GM10847 (cell line): Measurements from ENCODE around the gene GRIA3.

Source experiments
- POLR2A ChIP-seq: IDR thresholded peaks from 2 replicates; pipeline ENCODE4 v1.6.1; 2011; ENCODE audit not compliant: insufficient read length; ENCODE audit errors: extremely low read depth

Gene GRIA3

DNA sequence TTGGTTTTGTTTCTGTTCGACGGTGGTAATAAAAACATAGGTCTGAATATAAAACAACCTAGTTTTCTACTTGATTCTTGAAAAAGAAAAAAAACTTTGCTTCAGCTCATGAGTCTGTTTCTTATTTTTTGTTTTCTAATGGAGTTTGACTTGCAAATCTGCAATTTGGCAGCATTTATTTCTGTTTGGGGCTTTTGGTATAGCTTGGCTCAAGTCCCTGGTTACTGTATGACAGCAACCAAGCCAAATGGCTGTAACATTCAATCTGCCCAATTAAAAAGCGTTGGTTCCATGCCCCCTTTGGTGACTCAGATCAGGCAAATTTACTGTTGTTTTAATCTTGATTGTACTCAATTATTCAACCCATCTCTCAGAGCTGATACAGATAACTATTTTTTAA, 263.4 kb downstream of the GRIA3 start:
- no peak for TF ChIP-seq POLR2A

DNA sequence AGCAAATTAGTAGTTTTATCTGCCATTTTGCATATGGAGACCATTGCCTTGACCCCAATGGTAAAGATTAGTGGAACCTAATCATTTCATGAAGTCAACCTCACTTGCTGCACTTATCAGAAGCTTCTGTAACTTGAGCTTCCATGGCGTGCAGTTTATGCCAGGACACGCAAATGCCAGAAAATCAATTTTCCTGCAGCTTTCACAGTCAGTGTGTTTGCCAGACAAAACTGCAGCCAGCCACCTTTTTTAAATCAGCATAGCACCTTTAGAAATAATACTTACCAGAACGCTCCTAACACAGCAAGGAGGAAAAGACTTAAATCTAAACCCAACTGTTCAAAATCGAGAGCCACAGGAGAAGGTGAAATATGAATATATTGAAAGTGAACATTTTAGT, 265.3 kb downstream of the GRIA3 start:
- no peak for TF ChIP-seq POLR2A

DNA sequence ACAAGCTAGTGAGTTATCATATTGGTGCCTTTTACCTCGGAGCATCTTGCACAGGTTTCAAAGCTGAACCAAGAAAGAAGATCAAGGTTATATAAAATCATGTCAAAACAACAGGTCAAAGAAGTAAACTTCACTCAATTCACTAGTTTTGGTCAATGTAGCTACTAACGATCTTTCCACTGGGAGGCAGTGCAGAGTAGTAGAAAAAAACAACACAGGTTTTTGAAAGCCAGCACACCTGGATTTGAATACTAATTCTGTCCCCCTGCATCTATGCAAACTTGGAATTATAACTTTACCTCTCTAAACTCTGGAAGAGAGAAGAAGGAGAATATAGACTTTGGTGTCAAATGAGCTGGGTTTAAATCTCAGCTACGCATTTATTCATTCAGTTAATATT, 266.1 kb downstream of the GRIA3 start:
- no peak for TF ChIP-seq POLR2A

DNA sequence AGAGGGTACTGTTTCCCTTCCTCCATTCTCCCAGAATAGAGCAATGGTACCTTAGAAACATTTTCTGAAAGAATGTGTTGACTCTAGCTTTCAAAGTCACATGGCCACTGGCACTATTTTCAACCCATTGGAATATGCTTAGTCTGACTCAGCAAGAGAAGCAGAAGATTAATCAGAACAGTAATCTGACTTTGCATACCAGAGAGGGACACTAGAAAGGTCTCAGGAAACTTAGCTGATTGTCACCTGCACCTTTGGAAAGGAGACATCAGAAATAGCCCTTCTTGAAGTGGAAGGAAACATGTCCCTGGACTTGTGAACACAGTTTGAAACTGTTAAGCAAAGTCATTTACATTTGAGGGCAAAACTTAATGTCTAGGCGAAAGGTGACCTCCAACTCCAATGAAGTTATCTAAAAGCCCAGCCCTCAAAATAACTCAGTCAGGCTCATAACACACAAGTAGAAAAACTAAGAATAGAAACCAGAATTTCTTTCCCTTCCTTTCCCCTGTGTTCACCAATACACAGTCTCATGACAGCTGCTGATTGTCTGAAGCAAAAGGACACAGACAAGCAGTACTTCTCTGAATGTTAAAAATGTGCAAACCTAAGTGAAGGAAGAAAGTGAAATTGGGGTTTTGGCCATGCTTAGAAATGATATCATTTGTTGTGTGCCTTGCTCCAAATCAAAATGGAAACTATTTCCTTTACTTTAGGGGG, 270.8 kb downstream of the GRIA3 start:
- no peak for TF ChIP-seq POLR2A

DNA sequence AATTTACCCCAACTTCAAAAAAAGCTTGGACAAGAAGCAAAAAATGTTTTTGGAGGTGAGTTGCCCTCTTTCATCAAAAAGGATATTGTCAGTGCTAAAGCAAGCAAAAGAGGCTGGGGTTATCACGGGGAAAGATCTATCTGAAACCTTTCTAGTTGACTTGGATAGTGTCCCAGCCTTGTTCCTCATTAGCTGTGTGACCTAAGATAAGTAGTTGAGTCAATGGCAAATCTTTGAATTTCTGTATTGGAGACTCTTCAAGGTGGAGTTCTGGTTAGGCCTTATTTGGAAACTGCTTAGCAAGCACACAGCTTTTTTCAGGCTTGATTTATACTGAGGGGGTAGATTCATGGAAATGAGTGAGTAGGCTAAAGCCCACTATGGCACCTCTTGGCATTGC, 271.6 kb downstream of the GRIA3 start:
- TF ChIP-seq POLR2A: no peak

DNA sequence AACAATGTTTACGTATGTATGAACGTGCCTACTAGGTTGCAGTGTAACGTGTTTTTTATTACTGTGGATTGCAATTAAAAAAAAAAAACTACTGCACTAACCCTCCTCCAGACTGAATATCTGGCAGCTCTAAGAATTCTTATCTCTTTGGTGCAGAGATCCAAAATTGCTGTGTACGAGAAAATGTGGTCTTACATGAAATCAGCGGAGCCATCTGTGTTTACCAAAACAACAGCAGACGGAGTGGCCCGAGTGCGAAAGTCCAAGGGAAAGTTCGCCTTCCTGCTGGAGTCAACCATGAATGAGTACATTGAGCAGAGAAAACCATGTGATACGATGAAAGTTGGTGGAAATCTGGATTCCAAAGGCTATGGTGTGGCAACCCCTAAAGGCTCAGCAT, 280.6 kb downstream of the GRIA3 start:
- no peak for TF ChIP-seq POLR2A

DNA sequence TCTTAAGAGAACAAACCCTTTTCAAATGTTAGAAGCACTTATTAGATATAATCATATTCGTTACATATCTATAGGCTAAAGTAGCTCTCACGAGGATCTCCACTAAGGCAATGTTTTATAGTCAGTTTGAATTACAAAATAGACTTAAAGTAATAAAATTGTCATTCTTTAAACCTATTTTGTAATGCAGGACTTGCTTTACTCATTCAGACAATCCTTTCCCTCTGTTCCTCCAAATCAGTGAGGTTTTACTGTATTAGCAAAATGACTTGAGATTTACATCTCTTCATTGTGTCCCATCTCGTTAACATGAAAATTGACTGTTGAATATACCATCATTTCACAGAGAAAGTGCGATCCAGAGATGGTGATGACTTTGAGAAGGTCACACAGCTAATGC, 284.4 kb downstream of the GRIA3 start:
- TF ChIP-seq POLR2A: no peak

DNA sequence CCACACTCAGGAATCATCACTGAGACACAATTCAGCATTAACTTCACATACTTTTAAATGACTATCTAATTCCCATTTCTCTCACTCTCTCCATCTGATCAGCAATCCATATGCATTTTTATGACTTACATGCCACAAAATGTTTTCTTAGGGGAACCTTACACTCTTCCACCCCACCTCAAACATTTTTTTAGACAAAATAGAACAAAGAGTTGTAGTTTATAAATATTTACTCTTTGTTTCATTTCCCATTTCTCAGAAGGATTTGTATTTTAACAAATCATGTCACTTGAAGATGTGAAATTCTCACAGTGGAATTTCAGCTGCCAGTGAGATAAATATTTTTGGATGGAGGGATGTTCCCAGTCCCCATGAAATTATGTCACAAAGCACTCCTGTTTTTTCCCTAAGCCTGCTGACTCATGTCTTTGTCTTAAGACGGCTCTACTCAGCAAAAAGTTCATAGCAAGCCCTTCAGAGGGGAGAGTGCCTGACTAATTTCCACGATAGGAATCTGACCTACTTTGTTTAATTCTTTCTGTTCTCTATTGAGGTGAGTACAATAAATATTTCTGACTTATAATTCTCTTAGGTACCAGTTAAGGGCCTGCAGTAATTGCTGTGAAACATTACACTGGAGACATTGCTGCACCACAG, 291.1 kb downstream of the GRIA3 start:
- no peak for TF ChIP-seq POLR2A

DNA sequence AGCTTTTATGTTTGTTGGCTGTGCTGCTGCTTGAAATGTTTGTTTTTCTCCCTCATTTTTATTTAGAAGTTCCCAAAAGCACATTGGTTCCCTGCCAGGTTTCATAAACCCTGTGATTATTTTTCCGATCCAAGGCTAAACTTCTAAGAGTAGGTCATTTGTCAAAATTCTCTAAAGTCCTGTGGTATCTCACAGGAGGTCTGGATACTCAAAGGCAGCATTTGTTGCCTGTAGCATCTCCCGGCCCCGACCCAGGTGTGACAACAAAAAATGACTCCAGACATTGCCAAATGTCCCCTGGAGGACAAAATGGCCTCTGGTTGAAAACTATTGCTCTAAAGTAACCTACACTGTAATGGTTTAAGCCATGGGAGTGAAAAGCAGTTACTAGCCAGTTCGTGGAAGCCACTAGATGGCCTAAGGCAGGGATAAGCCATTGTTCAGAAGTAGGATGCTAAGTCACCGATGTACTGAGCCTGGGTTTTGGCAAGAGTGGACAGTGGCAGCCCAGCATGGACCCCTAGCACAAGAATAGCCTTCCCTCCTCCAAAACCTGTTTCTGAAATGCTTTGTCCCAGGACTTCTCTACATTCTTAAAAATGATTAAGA, 292.6 kb downstream of the GRIA3 start:
- no peak for TF ChIP-seq POLR2A

DNA sequence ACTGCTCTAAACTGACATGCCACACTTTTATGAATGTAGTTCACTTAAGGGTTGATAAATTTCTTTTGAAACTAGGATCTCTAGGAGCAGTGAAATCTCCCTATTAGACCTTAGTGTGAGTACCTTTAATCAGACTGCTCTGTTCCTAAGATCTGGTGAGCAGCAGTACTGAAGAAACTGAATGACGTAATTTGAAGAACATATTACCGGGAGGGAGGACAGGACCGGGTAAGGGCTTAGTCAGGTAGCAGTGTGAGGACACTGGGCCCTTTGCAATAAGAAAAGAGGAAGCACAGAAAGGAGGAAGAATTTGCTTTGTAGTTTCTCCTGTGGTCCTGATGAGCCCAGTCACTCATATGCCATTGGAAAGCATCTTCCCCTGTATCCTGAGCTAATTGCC, 293.6 kb downstream of the GRIA3 start:
- TF ChIP-seq POLR2A: no peak

DNA sequence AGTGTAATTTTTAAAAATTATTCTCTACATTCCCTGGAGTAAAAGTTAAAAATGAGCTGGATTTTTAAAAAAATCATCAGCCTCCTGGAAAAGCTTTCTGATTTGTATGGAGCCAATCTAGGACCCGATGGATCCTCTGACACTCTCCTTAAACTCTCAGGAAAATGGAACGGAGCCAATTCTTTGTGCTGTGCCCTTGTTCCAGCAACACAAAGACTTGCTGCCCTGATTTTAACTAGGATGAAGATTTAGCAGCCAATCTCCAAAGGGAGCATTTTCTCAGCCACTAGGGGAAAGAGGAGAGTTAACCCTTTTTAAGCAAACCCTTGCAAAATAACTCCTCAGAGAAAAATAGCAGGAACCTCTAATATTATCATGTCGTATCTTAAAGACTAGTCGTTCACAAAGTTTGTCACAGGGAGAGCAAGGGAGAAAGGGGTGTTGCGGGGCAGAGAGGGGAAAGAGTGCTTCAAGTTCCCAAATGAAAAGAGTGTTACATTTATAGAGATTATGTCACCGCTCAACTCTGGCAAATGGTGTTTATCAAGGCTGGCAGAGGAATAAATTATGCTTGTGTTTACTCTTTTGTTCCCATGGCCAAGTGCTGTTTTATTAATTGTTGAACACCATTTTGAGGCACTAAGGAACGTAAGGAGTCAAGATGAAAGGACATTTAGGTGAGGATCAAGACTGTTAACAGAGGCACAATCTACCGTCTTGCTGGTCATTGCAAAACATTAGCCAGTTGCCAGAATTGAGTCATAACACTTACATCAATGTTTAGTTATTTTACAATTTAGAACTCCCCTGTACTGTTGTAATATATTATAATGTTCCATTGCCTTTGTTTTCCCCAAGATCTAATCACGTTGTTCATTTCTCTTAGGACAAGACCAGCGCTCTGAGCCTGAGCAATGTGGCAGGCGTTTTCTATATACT, 298.1 kb downstream of the GRIA3 start:
- TF ChIP-seq POLR2A: no peak

DNA sequence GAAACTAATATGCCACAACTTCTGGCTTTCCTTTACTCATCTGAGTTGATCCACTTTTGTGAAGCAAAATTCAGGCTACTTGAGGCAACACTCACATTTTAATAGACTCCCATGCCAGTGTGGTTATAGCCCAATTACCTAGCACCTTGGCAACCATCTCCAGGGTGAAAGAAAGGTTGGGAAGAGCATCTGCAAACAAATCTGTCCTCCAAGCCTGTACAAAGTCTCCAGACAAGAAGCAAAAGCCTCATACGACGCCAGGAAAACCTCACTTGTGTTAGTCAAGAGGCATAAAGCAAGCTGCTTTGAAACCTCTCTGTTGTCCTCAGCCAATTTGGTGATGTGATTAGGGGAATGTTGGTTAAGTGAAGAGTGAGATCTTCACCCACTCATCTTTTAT, 302.2 kb downstream of the GRIA3 start:
- no peak for TF ChIP-seq POLR2A

DNA sequence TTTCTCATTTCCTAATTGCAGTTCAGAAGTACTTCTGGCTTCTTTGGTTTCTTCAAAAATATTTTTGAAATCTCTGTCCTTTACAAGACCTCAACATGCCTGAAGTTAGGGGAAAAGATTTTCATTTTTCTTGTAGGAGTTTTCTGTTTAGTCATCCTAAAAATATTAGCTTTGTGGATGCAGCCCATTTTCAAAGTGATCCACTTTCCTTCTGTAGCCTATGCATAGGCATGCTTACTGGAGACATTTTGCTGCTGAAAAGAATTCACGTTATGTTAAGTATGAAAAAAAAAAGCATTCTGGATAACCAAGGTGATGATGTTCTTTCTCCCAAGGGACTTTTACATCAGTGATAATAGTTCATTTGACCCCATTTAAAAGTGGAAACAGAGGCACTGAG, 303.2 kb downstream of the GRIA3 start:
- no peak for TF ChIP-seq POLR2A

DNA sequence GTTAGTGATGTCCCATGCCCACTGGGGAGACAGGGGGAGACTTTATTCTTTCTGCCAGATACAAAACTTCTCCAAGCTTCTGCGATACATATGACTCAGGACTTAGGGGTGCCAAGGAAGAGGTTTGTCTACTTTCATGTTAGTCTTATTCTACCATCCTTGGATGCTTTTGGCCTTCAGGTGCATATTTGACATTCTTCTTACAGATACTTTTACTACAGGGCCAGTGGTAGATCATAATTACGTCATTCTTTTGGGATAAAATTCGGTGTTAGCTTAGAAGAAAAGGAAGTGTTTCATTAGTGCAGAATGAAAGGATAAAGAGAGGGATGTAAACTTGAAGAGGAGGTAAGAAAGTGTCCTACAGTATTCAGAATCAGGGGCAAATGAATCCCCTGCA, 303.6 kb downstream of the GRIA3 start:
- no peak for TF ChIP-seq POLR2A

DNA sequence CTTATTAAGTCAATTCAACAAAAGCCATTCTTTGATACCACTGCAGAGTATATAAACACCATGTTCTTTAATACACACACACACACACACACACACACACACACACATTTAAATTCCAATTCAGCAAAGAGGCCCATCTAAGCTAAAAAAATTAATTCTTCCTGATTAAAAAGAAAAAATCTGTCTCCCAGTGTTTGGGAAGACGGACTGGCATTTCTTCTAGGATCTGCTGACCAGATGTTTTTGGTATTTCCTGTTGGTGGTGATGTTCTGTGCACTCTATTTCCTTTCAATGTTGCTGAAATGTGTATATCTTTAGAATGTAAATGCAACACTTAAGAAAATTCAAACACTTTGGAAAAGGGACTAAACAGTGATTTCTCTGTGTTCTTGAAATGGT, 304.9 kb downstream of the GRIA3 start:
- TF ChIP-seq POLR2A: no peak

DNA sequence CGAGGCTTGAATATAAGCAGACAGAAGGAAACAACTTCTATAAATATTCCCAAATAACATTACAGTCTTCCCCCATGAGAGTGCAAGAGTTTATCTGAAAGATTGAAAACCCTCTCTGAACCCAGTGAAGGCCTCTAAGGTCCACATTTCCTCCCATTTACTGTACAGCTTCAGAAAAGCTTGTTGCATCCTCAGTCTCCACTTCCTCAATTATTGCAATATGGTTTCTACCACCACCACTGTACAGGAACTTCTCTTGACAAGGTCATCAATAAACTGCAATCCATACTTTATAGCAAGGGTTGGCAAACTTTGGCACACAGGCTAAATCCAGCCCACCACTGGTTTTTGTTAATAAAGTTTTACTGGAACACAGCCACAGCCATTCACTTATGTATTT, 309.8 kb downstream of the GRIA3 start:
- TF ChIP-seq POLR2A: no peak

DNA sequence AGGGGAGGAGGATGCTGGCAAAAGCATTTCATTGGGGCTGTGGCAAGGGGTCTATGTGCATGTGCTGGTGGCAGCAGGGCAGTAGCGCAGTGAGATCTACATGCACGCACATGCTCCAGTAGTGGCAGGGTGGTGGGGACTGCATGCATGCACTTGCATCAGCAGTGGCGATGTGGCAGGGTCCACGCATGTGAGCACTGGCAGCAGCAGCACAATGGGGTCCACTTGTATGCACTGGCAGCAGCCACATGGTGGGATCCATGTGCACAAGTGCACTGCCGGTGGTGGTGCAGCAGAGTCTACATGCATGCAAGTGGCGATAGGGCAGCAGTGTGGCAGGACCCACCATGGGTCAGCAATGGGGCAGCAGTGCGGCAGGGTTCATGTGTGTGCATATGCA, 315.7 kb downstream of the GRIA3 start:
- TF ChIP-seq POLR2A: no peak
